ENCODE data around the gene VPS36.
"Not testable (repeated sequence)": the region's sequence is repeated elsewhere in the genome, so short reads cannot be mapped to it uniquely, and the experiment has no call there.

VPS36 gene

GRCh38 chr13:52428295-52428694, 22.1 kb downstream of the VPS36 start:
- H3K4me3 ChIP-seq (ENCODE audit: low read depth, low read length) = no peak overlapping the region
- TF ChIP-seq CTCF (IDR thresholded peaks at IDR 0.05; ENCODE audit: low read depth, low read length, missing control alignments) = no peak
- peak; percentile 20 for DNase-seq (ENCODE audit: low read depth)
- in situ Hi-C loops (cut with HindIII; ENCODE audit: low sequenced_read_pairs) = no loop called here

GRCh38 chr13:52421216-52421615, 29.2 kb downstream of the VPS36 start:
- TF ChIP-seq CTCF (IDR thresholded peaks at IDR 0.05; ENCODE audit: low read depth, low read length, missing control alignments) = no peak
- no peak for DNase-seq (ENCODE audit: low read depth)
- in situ Hi-C loops (cut with HindIII; ENCODE audit: low sequenced_read_pairs) = no loop called here
- H3K4me3 ChIP-seq (ENCODE audit: low read depth, low read length) = no peak overlapping the region

GRCh38 chr13:52419080-52419479, 31.4 kb downstream of the VPS36 start:
- DNase-seq (ENCODE audit: low read depth) = no peak
- in situ Hi-C loops (cut with HindIII; ENCODE audit: low sequenced_read_pairs) = no loop called here
- no peak for TF ChIP-seq CTCF (IDR thresholded peaks at IDR 0.05; ENCODE audit: low read depth, low read length, missing control alignments)
- no peak overlapping the region for H3K4me3 ChIP-seq (ENCODE audit: low read depth, low read length)

GRCh38 chr13:52414963-52415362, 35.5 kb downstream of the VPS36 start:
- no peak overlapping the region for H3K4me3 ChIP-seq (ENCODE audit: low read depth, low read length)
- in situ Hi-C loops (cut with HindIII; ENCODE audit: low sequenced_read_pairs) = no loop called here
- DNase-seq (ENCODE audit: low read depth) = no peak
- no peak for TF ChIP-seq CTCF (IDR thresholded peaks at IDR 0.05; ENCODE audit: low read depth, low read length, missing control alignments)

GRCh38 chr13:52414051-52414450, 36.4 kb downstream of the VPS36 start:
- DNase-seq (ENCODE audit: low read depth) = no peak
- in situ Hi-C loops (cut with HindIII; ENCODE audit: low sequenced_read_pairs) = no loop called here
- TF ChIP-seq CTCF (IDR thresholded peaks at IDR 0.05; ENCODE audit: low read depth, low read length, missing control alignments) = no peak
- no peak overlapping the region for H3K4me3 ChIP-seq (ENCODE audit: low read depth, low read length)

- in situ Hi-C loops (cut with HindIII; ENCODE audit: low sequenced_read_pairs) = no loop called here
- H3K4me3 ChIP-seq (ENCODE audit: low read depth, low read length) = no peak overlapping the region
- DNase-seq (ENCODE audit: low read depth) = no peak
- no peak for TF ChIP-seq CTCF (IDR thresholded peaks at IDR 0.05; ENCODE audit: low read depth, low read length, missing control alignments)
Observed at GRCh38 chr13:52412128-52412527, 38.3 kb downstream of the VPS36 start.

- no peak overlapping the region for H3K4me3 ChIP-seq (ENCODE audit: low read depth, low read length)
- in situ Hi-C loops (cut with HindIII; ENCODE audit: low sequenced_read_pairs) = no loop called here
- TF ChIP-seq CTCF (IDR thresholded peaks at IDR 0.05; ENCODE audit: low read depth, low read length, missing control alignments) = no peak
- no peak for DNase-seq (ENCODE audit: low read depth)
Observed at GRCh38 chr13:52411629-52412028, 38.8 kb downstream of the VPS36 start.

- DNase-seq (ENCODE audit: low read depth); H3K4me3 ChIP-seq (ENCODE audit: low read depth, low read length); in situ Hi-C loops (cut with HindIII; ENCODE audit: low sequenced_read_pairs): not testable (repeated sequence)
Observed at GRCh38 chr13:52408071-52408658, 42.3 kb downstream of the VPS36 start.

- H3K4me3 ChIP-seq (ENCODE audit: low read depth, low read length); in situ Hi-C loops (cut with HindIII; ENCODE audit: low sequenced_read_pairs); DNase-seq (ENCODE audit: low read depth): not testable (repeated sequence)
Observed at GRCh38 chr13:52407436-52407835, 43.0 kb downstream of the VPS36 start.

All from astrocyte of the cerebellum (primary cell).